MCF 10A (cell line): Measurements from ENCODE around the gene MEGF8. TPM values are rescaled to one million over a fixed set of nuclear protein-coding genes. Genes with fewer than 3 reads are reported as not detected.
A peak's percentile ranks its signal among the peaks of the same experiment; 100 is the strongest.

Source experiments
- BruUV-seq: library from RNA; stranded (reverse); fragments of 400-500 nt; replicated peaks from 2 replicates; lab custom pipeline; 2021; lab: Mats Ljungman, UMichigan
- CTCF ChIA-PET: fragments of 300-600 bp; sonication (Branson Sonifier 250); formaldehyde crosslinking; extraction: SDS; loops from one replicate; lab custom pipeline; 2021; ENCODE audit warnings: antibody characterized with exemption, inconsistent platforms; lab: Yijun Ruan, JAX
- POLR2A ChIA-PET: fragments of 300-600, 350-650 bp; sonication (Branson Sonifier 250); formaldehyde crosslinking; extraction: SDS; loops from one replicate; lab custom pipeline; 2020; ENCODE audit warnings: antibody characterized with exemption, inconsistent platforms; lab: Yijun Ruan, JAX
- DNase-seq: peaks from one replicate; pipeline ENCODE4 v3.0.0-alpha.2; 2018; ENCODE audit not compliant: unreplicated experiment
- H3K27ac Mint-ChIP-seq: one replicate; pipeline ENCODE4 v1.8.0; 2022; ENCODE audit warnings: mild to moderate bottlenecking, low read depth, mixed read lengths; ENCODE audit not compliant: unreplicated experiment
- H3K27me3 Mint-ChIP-seq: one replicate; pipeline ENCODE4 v1.8.0; 2022; ENCODE audit warnings: mixed read lengths; ENCODE audit not compliant: insufficient read depth, unreplicated experiment
- H3K36me3 Mint-ChIP-seq: one replicate; pipeline ENCODE4 v1.8.0; 2022; ENCODE audit warnings: mild to moderate bottlenecking, moderate library complexity, mixed read lengths; ENCODE audit not compliant: insufficient read depth, unreplicated experiment
- H3K4me1 Mint-ChIP-seq: one replicate; pipeline ENCODE4 v1.8.0; 2022; ENCODE audit warnings: mixed read lengths; ENCODE audit not compliant: insufficient read depth, unreplicated experiment
- H3K4me3 Mint-ChIP-seq: one replicate; pipeline ENCODE4 v1.8.0; 2022; ENCODE audit warnings: mild to moderate bottlenecking, moderate library complexity, mixed read lengths; ENCODE audit not compliant: unreplicated experiment
- H3K9me3 Mint-ChIP-seq: one replicate; pipeline ENCODE4 v1.8.0; 2022; ENCODE audit warnings: mixed read lengths; ENCODE audit not compliant: unreplicated experiment
- CTCF ChIP-seq: fragments of 200-600 bp; IDR thresholded peaks from one replicate; pipeline ENCODE4 v1.8.0; 2022; ENCODE audit warnings: antibody characterized with exemption, mild to moderate bottlenecking; ENCODE audit not compliant: unreplicated experiment
- intact Hi-C: fragments of 100-400 bp; cut with micrococcal nuclease; formaldehyde crosslinking; loops from 2 replicates; pipeline ENCODE4 v1.14.1; 2022
- total RNA-seq: library from RNA; stranded (reverse); gene quantifications from 2 replicates; pipeline ENCODE4 v1.2.3, GENCODE V29; 2022

The MEGF8 gene
- total RNA-seq, 1 experiment from 2014 or later: 13.0 TPM

- POLR2A ChIA-PET: interaction anchor here (1.2 kb wide), 1 partner anchor 42 kb away, joined by 3 read pairs; no protein-coding TSS in a partner anchor
- peaks cover 16% of the 10 kb centered on the region for H3K4me1 Mint-ChIP-seq
- TF ChIP-seq CTCF: no peak
- H3K27me3 Mint-ChIP-seq: no peaks in the 10 kb centered on the region
- intact Hi-C loops: no loop called here
- H3K4me3 Mint-ChIP-seq: no peak overlapping the region
- no peak overlapping the region for H3K27ac Mint-ChIP-seq
- CTCF ChIA-PET: interaction anchor here (0.6 to 1.1 kb wide), 3 partner anchors 10 to 88 kb away, joined by 3 read pairs; no protein-coding TSS in a partner anchor
- no peak for DNase-seq
- H3K9me3 Mint-ChIP-seq: no peaks in the 10 kb centered on the region
- no TSS peak for BruUV-seq
- peaks cover 31% of the 10 kb centered on the region for H3K36me3 Mint-ChIP-seq
Measured at GRCh38 chr19:42286349-42287016, 39.0 kb upstream of the MEGF8 start.

GRCh38 chr19:42287017-42287826, 38.2 kb upstream of the MEGF8 start:
- no peak for DNase-seq
- no peak overlapping the region for H3K27ac Mint-ChIP-seq
- ChIA-PET CTCF (interaction anchor here (0.6 to 2.5 kb wide), 6 partner anchors 8 to 41 kb away, joined by 3 to 14 read pairs (median 4); no protein-coding TSS in a partner anchor), POLR2A (no interaction called here)
- H3K9me3 Mint-ChIP-seq: no peaks in the 10 kb centered on the region
- BruUV-seq: TSS peak; percentile 25
- no peaks in the 10 kb centered on the region for H3K27me3 Mint-ChIP-seq
- H3K4me3 Mint-ChIP-seq: no peak overlapping the region
- H3K36me3 Mint-ChIP-seq: peaks cover 38% of the 10 kb centered on the region
- intact Hi-C loops: no loop called here
- TF ChIP-seq CTCF: no peak
- peaks cover 21% of the 10 kb centered on the region for H3K4me1 Mint-ChIP-seq

- intact Hi-C loops: no loop called here
- peaks cover 21% of the 10 kb centered on the region for H3K4me1 Mint-ChIP-seq
- CTCF ChIA-PET: interaction anchor here (0.6 to 2.5 kb wide), 5 partner anchors 9 to 41 kb away, joined by 3 to 14 read pairs (median 4); no protein-coding TSS in a partner anchor
- TF ChIP-seq CTCF: no peak
- H3K27ac Mint-ChIP-seq: no peak overlapping the region
- POLR2A ChIA-PET: no interaction called here
- H3K27me3 Mint-ChIP-seq: no peaks in the 10 kb centered on the region
- H3K4me3 Mint-ChIP-seq: no peak overlapping the region
- no TSS peak for BruUV-seq
- DNase-seq: no peak
- peaks cover 44% of the 10 kb centered on the region for H3K36me3 Mint-ChIP-seq
- no peaks in the 10 kb centered on the region for H3K9me3 Mint-ChIP-seq
Measured at GRCh38 chr19:42287827-42288107, 37.7 kb upstream of the MEGF8 start.

GRCh38 chr19:42288387-42288786, 37.0 kb upstream of the MEGF8 start:
- Mint-ChIP-seq H3K9me3 (no peaks in the 10 kb centered on the region), H3K27me3 (no peaks in the 10 kb centered on the region), H3K4me1 (peaks cover 21% of the 10 kb centered on the region), H3K27ac (no peak overlapping the region), H3K36me3 (peaks cover 48% of the 10 kb centered on the region), H3K4me3 (no peak overlapping the region)
- ChIA-PET CTCF (interaction anchor here (0.5 to 2.5 kb wide), 5 partner anchors 9 to 156 kb away, joined by 3 to 14 read pairs (median 6); no protein-coding TSS in a partner anchor), POLR2A (no interaction called here)
- intact Hi-C loops: no loop called here
- BruUV-seq: no TSS peak
- no peak for TF ChIP-seq CTCF
- no peak for DNase-seq
